MM.1S (cell line): ENCODE data around the gene IPO9.

Experiments
- DNase-seq: peaks from one replicate; pipeline ENCODE4 v3.0.0-alpha.2; 2015
- H2AFZ ChIP-seq: fragments of 300-600 bp; sonication (generic); 2 replicates; pipeline ENCODE4 v1.6.0; 2016; ENCODE audit warnings: antibody characterized with exemption, low read length
- H3F3A ChIP-seq: fragments of 300-600 bp; sonication (generic); 2 replicates; pipeline ENCODE4 v1.6.1; 2016; ENCODE audit warnings: mild to moderate bottlenecking, antibody characterized with exemption, low read length, moderate library complexity, mixed read lengths; ENCODE audit not compliant: insufficient read depth
- H3K27ac ChIP-seq: fragments of 300-600 bp; sonication (generic); 2 replicates; pipeline ENCODE4 v1.5.1; 2016; ENCODE audit warnings: mild to moderate bottlenecking, low read length
- H3K27me3 ChIP-seq: fragments of 300-600 bp; sonication (generic); replicated peaks from 2 replicates; pipeline ENCODE4 v1.6.0; 2016; ENCODE audit warnings: low read length; ENCODE audit not compliant: insufficient read depth
- H3K36me3 ChIP-seq: fragments of 300-600 bp; sonication (generic); replicated peaks from 2 replicates; pipeline ENCODE4 v1.6.1; 2016; ENCODE audit warnings: mild to moderate bottlenecking, low read length, mixed read lengths; ENCODE audit not compliant: insufficient read depth
- H3K4me1 ChIP-seq: fragments of 300-600 bp; sonication (generic); 2 replicates; pipeline ENCODE4 v1.6.1; 2016; ENCODE audit warnings: low read length, mixed read lengths
- H3K4me2 ChIP-seq: fragments of 300-600 bp; sonication (generic); 2 replicates; pipeline ENCODE4 v1.6.0; 2016; ENCODE audit warnings: low read depth, low read length
- H3K4me3 ChIP-seq: fragments of 300-600 bp; sonication (generic); 2 replicates; pipeline ENCODE4 v1.5.1; 2016; ENCODE audit warnings: low read length, mixed read lengths
- H3K79me2 ChIP-seq: fragments of 300-600 bp; sonication (generic); 2 replicates; pipeline ENCODE4 v1.6.1; 2016; ENCODE audit warnings: mixed run types, low read length, mixed read lengths
- H3K9ac ChIP-seq: fragments of 300-600 bp; sonication (generic); 2 replicates; pipeline ENCODE4 v1.6.1; 2016; ENCODE audit warnings: low read length, mixed read lengths
- H3K9me2 ChIP-seq: fragments of 300-600 bp; sonication (generic); replicated peaks from 2 replicates; pipeline ENCODE4 v1.6.1; 2016; ENCODE audit warnings: mild to moderate bottlenecking, low read length, mixed read lengths; ENCODE audit not compliant: insufficient read depth
- H3K9me3 ChIP-seq: fragments of 300-600 bp; sonication (generic); replicated peaks from 2 replicates; pipeline ENCODE4 v1.6.1; 2016; ENCODE audit warnings: mild to moderate bottlenecking, low read length, mixed read lengths; ENCODE audit not compliant: insufficient read depth
- H4K20me1 ChIP-seq: fragments of 300-600 bp; sonication (generic); 2 replicates; pipeline ENCODE4 v1.6.1; 2016; ENCODE audit warnings: mild to moderate bottlenecking, low read length, moderate library complexity, mixed read lengths; ENCODE audit not compliant: insufficient read depth
- CTCF ChIP-seq: fragments of 300-600 bp; sonication (generic); IDR thresholded peaks from 2 replicates; pipeline ENCODE4 v1.5.1; 2016; ENCODE audit warnings: antibody characterized with exemption, low read length, mixed read lengths
- EZH2 ChIP-seq: fragments of 300-600 bp; sonication (generic); optimal IDR thresholded peaks from 2 replicates; pipeline ENCODE3; 2017; ENCODE audit warnings: low read depth, mild to moderate bottlenecking, antibody characterized with exemption, low read length, mixed read lengths
- EZH2phosphoT487 ChIP-seq: fragments of 300-600 bp; sonication (generic); IDR thresholded peaks from 2 replicates; pipeline ENCODE4 v1.6.1; 2018; ENCODE audit warnings: antibody characterized with exemption, low read length

Gene IPO9

DNA sequence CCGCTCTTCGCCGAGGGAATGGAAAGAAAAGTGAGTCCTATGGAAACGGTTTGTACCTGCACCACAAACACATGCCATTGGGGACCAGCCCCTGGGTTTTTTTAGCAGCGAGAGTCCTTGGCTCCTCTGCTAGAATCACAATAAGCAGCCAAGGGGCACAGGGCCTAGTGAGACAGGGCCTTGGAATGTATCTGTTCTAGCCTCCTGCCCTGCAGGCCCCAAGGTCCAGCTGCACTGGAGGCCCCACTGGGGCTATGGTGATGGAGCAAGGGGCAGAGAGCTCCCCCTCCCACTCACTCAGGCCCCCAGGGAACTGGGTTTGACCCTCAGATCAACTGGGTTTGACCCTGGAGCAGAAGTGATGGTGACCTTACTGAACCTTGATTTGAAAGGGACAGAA is 74.2 kb downstream of the IPO9 start:
- no peaks in the 10 kb centered on the region for H3K9me3 ChIP-seq
- no peaks in the 10 kb centered on the region for H3K9me2 ChIP-seq
- no peaks in the 10 kb centered on the region for H4K20me1 ChIP-seq
- no peaks in the 10 kb centered on the region for H3F3A ChIP-seq
- 0 out of 2 replicates have a peak, but pooled peaks cover 5% of the 10 kb centered on the region for H3K4me1 ChIP-seq
- TF ChIP-seq EZH2phosphoT487 (no peak), EZH2 (no peak), CTCF (no peak)
- H3K27ac ChIP-seq: no peak overlapping the region
- no peak for DNase-seq
- H2AFZ ChIP-seq: no peak overlapping the region
- no peak overlapping the region for H3K4me3 ChIP-seq
- no peaks in the 10 kb centered on the region for H3K79me2 ChIP-seq
- H3K4me2 ChIP-seq: no peak overlapping the region
- no peaks in the 10 kb centered on the region for H3K27me3 ChIP-seq
- H3K36me3 ChIP-seq: no peaks in the 10 kb centered on the region
- H3K9ac ChIP-seq: no peak overlapping the region

DNA sequence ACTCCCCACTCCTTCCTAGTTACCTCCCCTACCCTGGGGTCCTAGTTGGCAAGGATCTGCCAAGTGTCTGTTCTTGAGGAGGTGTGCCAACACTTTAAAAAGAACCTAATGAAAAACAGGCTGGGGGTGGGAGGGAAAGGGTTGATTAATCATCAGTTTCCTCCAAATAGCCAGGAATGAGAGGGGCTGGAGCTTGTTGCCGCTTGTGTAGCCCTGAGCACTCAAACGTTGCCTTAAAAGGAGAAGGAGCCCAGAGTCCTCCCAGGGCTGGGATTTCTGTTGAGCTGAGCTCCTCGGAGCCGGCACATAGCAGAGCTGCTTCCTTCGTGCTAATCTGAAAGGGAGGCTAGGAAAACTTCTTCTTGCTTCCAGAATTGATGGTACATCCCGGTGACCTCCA is 75.6 kb downstream of the IPO9 start:
- H3K9me2 ChIP-seq: no peaks in the 10 kb centered on the region
- no peaks in the 10 kb centered on the region for H3K36me3 ChIP-seq
- no peak for DNase-seq
- H3K27me3 ChIP-seq: no peaks in the 10 kb centered on the region
- no peaks in the 10 kb centered on the region for H3F3A ChIP-seq
- no peak overlapping the region for H3K27ac ChIP-seq
- no peaks in the 10 kb centered on the region for H4K20me1 ChIP-seq
- no peak overlapping the region for H2AFZ ChIP-seq
- 0 out of 2 replicates have a peak, but pooled peaks cover 5% of the 10 kb centered on the region for H3K4me1 ChIP-seq
- no peaks in the 10 kb centered on the region for H3K79me2 ChIP-seq
- no peak for TF ChIP-seq EZH2
- no peak overlapping the region for H3K9ac ChIP-seq
- H3K9me3 ChIP-seq: no peaks in the 10 kb centered on the region
- no peak overlapping the region for H3K4me3 ChIP-seq
- H3K4me2 ChIP-seq: no peak overlapping the region

- Histone ChIP-seq H3K4me2 (no peak overlapping the region), H2AFZ (no peak overlapping the region), H3K9ac (no peak overlapping the region), H3K4me3 (no peak overlapping the region), H3F3A (no peaks in the 10 kb centered on the region), H3K79me2 (no peaks in the 10 kb centered on the region), H3K4me1 (0 out of 2 replicates have a peak, but pooled peaks cover 5% of the 10 kb centered on the region), H3K27me3 (no peaks in the 10 kb centered on the region), H3K27ac (no peak overlapping the region), H4K20me1 (no peaks in the 10 kb centered on the region), H3K9me2 (no peaks in the 10 kb centered on the region), H3K9me3 (no peaks in the 10 kb centered on the region), H3K36me3 (no peaks in the 10 kb centered on the region)
- no peak for DNase-seq
- TF ChIP-seq CTCF (no peak), EZH2 (no peak), EZH2phosphoT487 (no peak)
Observed at GRCh38 chr1:201905234-201905890, 76.4 kb downstream of the IPO9 start.

GRCh38 chr1:201906336-201906735 is 77.4 kb downstream of the IPO9 start:
- DNase-seq: no peak
- Histone ChIP-seq H3K4me2 (no peak overlapping the region), H3K9me3 (no peaks in the 10 kb centered on the region), H3F3A (no peaks in the 10 kb centered on the region), H3K79me2 (no peaks in the 10 kb centered on the region), H2AFZ (no peak overlapping the region), H3K9me2 (no peaks in the 10 kb centered on the region), H3K9ac (no peak overlapping the region), H3K4me3 (no peak overlapping the region), H3K27me3 (no peaks in the 10 kb centered on the region), H4K20me1 (no peaks in the 10 kb centered on the region), H3K27ac (no peak overlapping the region), H3K36me3 (no peaks in the 10 kb centered on the region), H3K4me1 (0 out of 2 replicates have a peak, but pooled peaks cover 5% of the 10 kb centered on the region)
- TF ChIP-seq CTCF (no peak), EZH2phosphoT487 (no peak), EZH2 (no peak)
